Raji (cell line): ENCODE data around the gene SERPIND1.

Source experiments
- POLR2A ChIP-seq: IDR thresholded peaks from 2 replicates; pipeline ENCODE4 v1.6.1; 2011; ENCODE audit warnings: low read depth, low read length, control low read depth; ENCODE audit not compliant: insufficient read depth

SERPIND1 gene

GRCh38 chr22:20773793-20774212, at the start of gene SERPIND1:
Gene SERPIND1, plus strand, starts transcription at chr22:20774113. Its CDS starts 5,200 bp downstream, at chr22:20779313.
- TF ChIP-seq POLR2A = no peak

GRCh38 chr22:20724676-20725454, 49.0 kb upstream of the SERPIND1 start:
- TF ChIP-seq POLR2A = no peak

GRCh38 chr22:20725987-20726558, 47.8 kb upstream of the SERPIND1 start:
- TF ChIP-seq POLR2A = no peak

- TF ChIP-seq POLR2A = no peak
These were observed 46.5 kb upstream of the SERPIND1 start for GRCh38 chr22:20727118-20728015.

- no peak for TF ChIP-seq POLR2A
These were observed 45.3 kb upstream of the SERPIND1 start for GRCh38 chr22:20728523-20729190.

- no peak for TF ChIP-seq POLR2A
These were observed 44.7 kb upstream of the SERPIND1 start for GRCh38 chr22:20729194-20729593.

GRCh38 chr22:20738394-20739089, 35.4 kb upstream of the SERPIND1 start:
- TF ChIP-seq POLR2A = no peak

GRCh38 chr22:20740222-20740951, 33.5 kb upstream of the SERPIND1 start:
- no peak for TF ChIP-seq POLR2A

- no peak for TF ChIP-seq POLR2A
These were observed 32.8 kb upstream of the SERPIND1 start for GRCh38 chr22:20741008-20741633.

GRCh38 chr22:20741634-20742581, 32.0 kb upstream of the SERPIND1 start:
- no peak for TF ChIP-seq POLR2A

- no peak for TF ChIP-seq POLR2A
These were observed 31.1 kb upstream of the SERPIND1 start for GRCh38 chr22:20742764-20743163.

- no peak for TF ChIP-seq POLR2A
These were observed 29.5 kb upstream of the SERPIND1 start for GRCh38 chr22:20744456-20744855.
